BLaER1 treated with 17β-estradiol and CSF1 and Interleukin-3, amounts not matched to agents 10 nM and 100 nM (cell line): ENCODE results near the gene FAXDC2.

ENCODE experiments used
- H3K27ac ChIP-seq, 11 experiments: shearing (Covaris generic); formaldehyde crosslinking; 2 replicates each; pipeline ENCODE4 v1.8.1; 2022
- H3K27me3 ChIP-seq, 11 experiments: shearing (Covaris generic); formaldehyde crosslinking; 2 replicates each; pipeline ENCODE4 v1.8.1; 2022
- H3K36me3 ChIP-seq, 11 experiments: shearing (Covaris generic); formaldehyde crosslinking; 2 replicates each; pipeline ENCODE4 v1.8.1; 2022
- H3K4me1 ChIP-seq, 10 experiments: shearing (Covaris generic); formaldehyde crosslinking; 2 replicates each; pipeline ENCODE4 v1.8.1; 2022
- H3K4me2 ChIP-seq, 11 experiments: shearing (Covaris generic); formaldehyde crosslinking; 2 replicates each; pipeline ENCODE4 v1.8.1; 2022
- H3K4me3 ChIP-seq, 10 experiments: shearing (Covaris generic); formaldehyde crosslinking; 2 replicates each; pipeline ENCODE4 v1.8.1; 2022
- H3K9ac ChIP-seq, 11 experiments: shearing (Covaris generic); formaldehyde crosslinking; 2 replicates each; pipeline ENCODE4 v1.8.1; 2022
- H3K9me3 ChIP-seq, 11 experiments: shearing (Covaris generic); formaldehyde crosslinking; replicated peaks in 1 of 11; 2 replicates each; pipeline ENCODE4 v1.8.1; 2022
- H4K20me1 ChIP-seq, 11 experiments: shearing (Covaris generic); formaldehyde crosslinking; 2 replicates each; pipeline ENCODE4 v1.8.1; 2022
- Cebpa-rat ChIP-seq, 11 experiments: shearing (Covaris generic); IDR thresholded peaks; 2 replicates each; pipeline ENCODE4 v1.8.1; 2022

The FAXDC2 gene

GRCh38 chr5:154892369-154892771 is 42.0 kb upstream of the FAXDC2 start:
- Histone ChIP-seq H3K36me3 (peaks cover 100% of the 10 kb centered on the region in 11 experiments), H3K27me3 (no peaks in the 10 kb centered on the region), H3K9me3 (peaks cover 10 to 20% (median 13%) of the 10 kb centered on the region in 11 experiments; a peak in 21 of 22 replicates), H3K4me1 (peaks cover 0 to 12% (median 0%) of the 10 kb centered on the region in 10 experiments; a peak in 3 of 20 replicates), H3K9ac (no peak overlapping the region), H3K27ac (peak overlapping the region in 1 of 11 experiments; percentile 1; a peak in 1 of 22 replicates), H3K4me2 (no peak overlapping the region), H4K20me1 (peaks cover 0 to 4% (median 0%) of the 10 kb centered on the region in 11 experiments; a peak in 1 of 22 replicates), H3K4me3 (no peak overlapping the region)
- no peak for TF ChIP-seq Cebpa-rat (IDR thresholded peaks at IDR 0.05)

GRCh38 chr5:154885439-154885838 is 35.0 kb upstream of the FAXDC2 start:
- peaks cover 49 to 100% (median 81%) of the 10 kb centered on the region in 11 experiments for H3K36me3 ChIP-seq
- H3K27ac ChIP-seq, result no peak overlapping the region
- H4K20me1 ChIP-seq, result no peaks in the 10 kb centered on the region
- no peaks in the 10 kb centered on the region for H3K27me3 ChIP-seq
- H3K9ac ChIP-seq, result no peak overlapping the region
- peak overlapping the region in 2 of 10 experiments; percentile 35; a peak in 1 of 20 replicates for H3K4me3 ChIP-seq
- H3K9me3 ChIP-seq, result peaks cover 42 to 63% (median 47%) of the 10 kb centered on the region in 11 experiments
- TF ChIP-seq Cebpa-rat (IDR thresholded peaks at IDR 0.05), result no peak
- H3K4me2 ChIP-seq, result peak overlapping the region in 4 of 11 experiments; percentile 12 to 61 (median 38); a peak in 3 of 22 replicates
- peaks cover 0 to 12% (median 0%) of the 10 kb centered on the region in 10 experiments; a peak in 7 of 20 replicates for H3K4me1 ChIP-seq

GRCh38 chr5:154884424-154884823 is 34.0 kb upstream of the FAXDC2 start:
- peaks cover 46 to 73% (median 54%) of the 10 kb centered on the region in 11 experiments for H3K9me3 ChIP-seq
- H4K20me1 ChIP-seq, result no peaks in the 10 kb centered on the region
- no peak overlapping the region for H3K27ac ChIP-seq
- no peak for TF ChIP-seq Cebpa-rat (IDR thresholded peaks at IDR 0.05)
- H3K4me3 ChIP-seq, result no peak overlapping the region
- H3K9ac ChIP-seq, result no peak overlapping the region
- peaks cover 0 to 12% (median 0%) of the 10 kb centered on the region in 10 experiments; a peak in 7 of 20 replicates for H3K4me1 ChIP-seq
- H3K27me3 ChIP-seq, result no peaks in the 10 kb centered on the region
- no peak overlapping the region for H3K4me2 ChIP-seq
- peaks cover 47 to 100% (median 77%) of the 10 kb centered on the region in 11 experiments for H3K36me3 ChIP-seq

GRCh38 chr5:154881986-154882385 is 31.6 kb upstream of the FAXDC2 start:
- H3K36me3 ChIP-seq, result peaks cover 45 to 100% (median 77%) of the 10 kb centered on the region in 11 experiments
- H3K27ac ChIP-seq, result no peak overlapping the region
- no peaks in the 10 kb centered on the region for H3K27me3 ChIP-seq
- TF ChIP-seq Cebpa-rat (IDR thresholded peaks at IDR 0.05), result no peak
- no peak overlapping the region for H3K9ac ChIP-seq
- peaks cover 0 to 12% (median 0%) of the 10 kb centered on the region in 10 experiments; a peak in 7 of 20 replicates for H3K4me1 ChIP-seq
- no peak overlapping the region for H3K4me2 ChIP-seq
- H3K4me3 ChIP-seq, result no peak overlapping the region
- H3K9me3 ChIP-seq, result peaks cover 56 to 77% (median 60%) of the 10 kb centered on the region in 11 experiments
- no peaks in the 10 kb centered on the region for H4K20me1 ChIP-seq

GRCh38 chr5:154878642-154879335 is 28.4 kb upstream of the FAXDC2 start:
- peaks cover 0 to 17% (median 4%) of the 10 kb centered on the region in 11 experiments; a peak in 9 of 22 replicates for H4K20me1 ChIP-seq
- H3K36me3 ChIP-seq, result peaks cover 67 to 100% (median 84%) of the 10 kb centered on the region in 11 experiments
- H3K9ac ChIP-seq, result no peak overlapping the region
- H3K4me1 ChIP-seq, result no peaks in the 10 kb centered on the region
- H3K27me3 ChIP-seq, result no peaks in the 10 kb centered on the region
- peaks cover 45 to 73% (median 55%) of the 10 kb centered on the region in 11 experiments for H3K9me3 ChIP-seq
- peak overlapping the region in 1 of 10 experiments; percentile 22; a peak in 2 of 20 replicates for H3K4me3 ChIP-seq
- no peak overlapping the region for H3K27ac ChIP-seq
- H3K4me2 ChIP-seq, result no peak overlapping the region
- no peak for TF ChIP-seq Cebpa-rat (IDR thresholded peaks at IDR 0.05)

GRCh38 chr5:154873791-154874331 is 23.5 kb upstream of the FAXDC2 start:
- Histone ChIP-seq H3K4me1 (peaks cover 0 to under 1% (median 0%) of the 10 kb centered on the region in 10 experiments; a peak in 5 of 20 replicates), H4K20me1 (peaks cover 16 to 63% (median 33%) of the 10 kb centered on the region in 11 experiments; a peak in 20 of 22 replicates), H3K36me3 (peaks cover 96 to 100% (median 100%) of the 10 kb centered on the region in 11 experiments)

GRCh38 chr5:154871734-154872133 is 21.3 kb upstream of the FAXDC2 start:
- Histone ChIP-seq H3K4me1 (peaks cover 0 to 9% (median 0%) of the 10 kb centered on the region in 10 experiments; a peak in 8 of 20 replicates), H3K4me3 (no peak overlapping the region), H3K36me3 (peaks cover 96 to 100% (median 100%) of the 10 kb centered on the region in 11 experiments), H3K9ac (no peak overlapping the region), H4K20me1 (peaks cover 37 to 84% (median 55%) of the 10 kb centered on the region in 11 experiments; a peak in 21 of 22 replicates), H3K9me3 (peaks cover 14 to 31% (median 21%) of the 10 kb centered on the region in 11 experiments; a peak in 21 of 22 replicates), H3K27ac (no peak overlapping the region), H3K4me2 (no peak overlapping the region), H3K27me3 (no peaks in the 10 kb centered on the region)
- no peak for TF ChIP-seq Cebpa-rat (IDR thresholded peaks at IDR 0.05)

More at GRCh38 chr5:154873791-154874331, 23.5 kb upstream of the FAXDC2 start:
- no peak overlapping the region for H3K4me3 ChIP-seq
- H3K27me3 ChIP-seq, result no peaks in the 10 kb centered on the region
- H3K27ac ChIP-seq, result no peak overlapping the region
- TF ChIP-seq Cebpa-rat (IDR thresholded peaks at IDR 0.05), result no peak
- no peak overlapping the region for H3K4me2 ChIP-seq
- no peak overlapping the region for H3K9ac ChIP-seq
- peaks cover 36 to 52% (median 42%) of the 10 kb centered on the region in 11 experiments for H3K9me3 ChIP-seq

GRCh38 chr5:154868702-154869101 is 18.3 kb upstream of the FAXDC2 start:
- Histone ChIP-seq H3K9ac (peak overlapping the region in 1 of 11 experiments; percentile 14; a peak in 1 of 22 replicates), H3K27me3 (no peaks in the 10 kb centered on the region)

GRCh38 chr5:154866841-154867240 is 16.4 kb upstream of the FAXDC2 start:
- Histone ChIP-seq H3K27me3 (no peaks in the 10 kb centered on the region), H4K20me1 (peaks cover 80 to 100% (median 92%) of the 10 kb centered on the region in 11 experiments), H3K4me2 (no peak overlapping the region), H3K4me1 (peaks cover 18 to 29% (median 24%) of the 10 kb centered on the region in 10 experiments), H3K9ac (no peak overlapping the region), H3K9me3 (no peaks in the 10 kb centered on the region), H3K27ac (no peak overlapping the region), H3K4me3 (no peak overlapping the region), H3K36me3 (peaks cover 85 to 100% (median 88%) of the 10 kb centered on the region in 11 experiments)
- no peak for TF ChIP-seq Cebpa-rat (IDR thresholded peaks at IDR 0.05)

More at GRCh38 chr5:154868702-154869101, 18.3 kb upstream of the FAXDC2 start:
- Histone ChIP-seq H3K4me1 (peaks cover 0 to 10% (median 7%) of the 10 kb centered on the region in 10 experiments; a peak in 18 of 20 replicates), H4K20me1 (peaks cover 62 to 96% (median 74%) of the 10 kb centered on the region in 11 experiments), H3K4me3 (no peak overlapping the region), H3K9me3 (0 out of 22 replicates have a peak, but pooled peaks cover 0 to 1% (median 0%) of the 10 kb centered on the region in 11 experiments), H3K27ac (no peak overlapping the region), H3K36me3 (peaks cover 96 to 100% (median 99%) of the 10 kb centered on the region in 11 experiments), H3K4me2 (peak overlapping the region in 3 of 11 experiments; percentile 5 to 24 (median 21); a peak in 3 of 22 replicates)
- no peak for TF ChIP-seq Cebpa-rat (IDR thresholded peaks at IDR 0.05)
